GM23338 (cell line): ENCODE results near the gene GRIA1.

ENCODE experiments used
- CREB1 ChIP-seq: fragments of 250-450 bp; sonication (Bioruptor Pico); IDR thresholded peaks from 2 replicates; pipeline ENCODE4 v1.5.0; 2020; ENCODE audit warnings: low read depth, mild to moderate bottlenecking, moderate library complexity
- CTCF ChIP-seq, 2 experiments: fragments of 200-600 bp in 1 of 2; sonication (generic) in 1 of 2; conservative IDR thresholded peaks; 2 replicates each; pipeline versions ENCODE4 v1.5.1 to v1.6.1; 2016 to 2017; ENCODE audit warnings: antibody characterized with exemption in 2 of 2, low read depth in 2 of 2, mild to moderate bottlenecking in 2 of 2, moderate library complexity in 1 of 2
- ETS1 ChIP-seq: IDR thresholded peaks from 2 replicates; pipeline ENCODE4 v1.6.1; 2016; ENCODE audit warnings: antibody characterized with exemption
- EZH2 ChIP-seq: fragments of 200-600 bp; sonication (generic); IDR thresholded peaks from one replicate; pipeline ENCODE4 v1.8.0; 2017; ENCODE audit warnings: antibody characterized with exemption, mild to moderate bottlenecking, low read depth; ENCODE audit not compliant: unreplicated experiment
- EZH2phosphoT487 ChIP-seq: fragments of 200-600 bp; sonication (generic); IDR thresholded peaks from one replicate; pipeline ENCODE4 v1.8.1; 2018; ENCODE audit warnings: antibody characterized with exemption; ENCODE audit not compliant: unreplicated experiment
- JUNB ChIP-seq: IDR thresholded peaks from one replicate; pipeline ENCODE4 v1.6.1; 2016; ENCODE audit warnings: antibody characterized with exemption; ENCODE audit not compliant: unreplicated experiment
- POLR2AphosphoS5 ChIP-seq: IDR thresholded peaks from 2 replicates; pipeline ENCODE4 v1.6.1; 2016; ENCODE audit warnings: antibody characterized with exemption, low read depth
- REST ChIP-seq: IDR thresholded peaks from one replicate; pipeline ENCODE4 v1.6.1; 2018; ENCODE audit warnings: antibody characterized with exemption; ENCODE audit not compliant: unreplicated experiment
- ZNF114 ChIP-seq: fragments of 250-450 bp; sonication (Bioruptor Pico); IDR thresholded peaks from 2 replicates; pipeline ENCODE4 v1.5.0; 2020; ENCODE audit warnings: mild to moderate bottlenecking, moderate library complexity

DNA sequence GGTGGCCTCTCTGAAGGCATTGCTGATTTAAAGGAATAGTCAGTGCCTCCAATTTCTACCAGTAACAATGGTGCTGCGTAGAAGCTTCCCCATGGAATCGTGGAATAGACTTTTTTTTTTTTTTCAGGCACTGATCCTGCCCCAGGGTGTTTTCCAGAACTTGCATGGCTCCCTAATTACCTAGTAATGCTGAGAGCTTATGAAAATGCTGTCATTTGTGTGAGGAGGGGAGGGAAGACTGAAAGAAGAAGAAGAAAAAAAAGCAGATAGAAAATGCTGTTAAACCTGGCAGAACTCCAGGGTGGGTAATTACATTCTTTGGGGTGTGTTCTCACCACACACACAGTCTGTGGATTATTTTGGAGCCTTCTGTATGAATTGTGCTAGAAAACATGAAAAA lies 4.8 kb upstream of the GRIA1 start:
- TF ChIP-seq EZH2 (no peak), CTCF (conservative IDR thresholded peaks at IDR 0.05; ENCODE audit: low read depth in 2 of 2) (no peak), CREB1 (CRISPR knock-in tag) (no peak), POLR2AphosphoS5 (no peak), ETS1 (no peak), REST (no peak), EZH2phosphoT487 (no peak), ZNF114 (CRISPR knock-in tag) (no peak), JUNB (no peak)
